ENCODE measurements around the gene UBE2E2. TPM values are rescaled to one million over a fixed set of nuclear protein-coding genes. Genes with fewer than 3 reads are reported as not detected.

The UBE2E2 gene
- total RNA-seq, 4 donors from 2014 or later = 3.1 to 58.5 (median 25.0) TPM

- intact Hi-C loops (cut with DNase I; ENCODE audit: low total_unique reads) = no loop called here
- no peak for DNase-seq
- H3K4me1 ChIP-seq = no peaks in the 10 kb centered on the region
- no peaks in the 10 kb centered on the region for H3K9me3 ChIP-seq
- no peaks in the 10 kb centered on the region for H3K36me3 ChIP-seq
- TF ChIP-seq CTCF (IDR thresholded peaks at IDR 0.05) = no peak
- no peak for TF ChIP-seq POLR2A (IDR thresholded peaks at IDR 0.05)
- no peak overlapping the region for H3K4me3 ChIP-seq
- no peak overlapping the region for H3K27ac ChIP-seq
- H3K27me3 ChIP-seq = no peaks in the 10 kb centered on the region
Observed at GRCh38 chr3:23221136-23221535, 18.0 kb downstream of the UBE2E2 start.

- Histone ChIP-seq H3K36me3 (no peaks in the 10 kb centered on the region), H3K27ac (no peak overlapping the region), H3K9me3 (no peaks in the 10 kb centered on the region), H3K4me3 (no peak overlapping the region), H3K4me1 (peaks cover 0 to 7% of the 10 kb centered on the region in 2 donors), H3K27me3 (no peaks in the 10 kb centered on the region)
- intact Hi-C loops (cut with DNase I; ENCODE audit: low total_unique reads) = no loop called here
- DNase-seq = no peak
- no peak for TF ChIP-seq POLR2A (IDR thresholded peaks at IDR 0.05)
- TF ChIP-seq CTCF (IDR thresholded peaks at IDR 0.05) = no peak
Observed at GRCh38 chr3:23232016-23232415, 28.9 kb downstream of the UBE2E2 start.

GRCh38 chr3:23232854-23233253, 29.7 kb downstream of the UBE2E2 start:
- H3K27ac ChIP-seq = no peak overlapping the region
- no peaks in the 10 kb centered on the region for H3K36me3 ChIP-seq
- no peaks in the 10 kb centered on the region for H3K9me3 ChIP-seq
- DNase-seq = no peak
- H3K4me3 ChIP-seq = no peak overlapping the region
- TF ChIP-seq POLR2A (IDR thresholded peaks at IDR 0.05) = no peak
- no peak for TF ChIP-seq CTCF (IDR thresholded peaks at IDR 0.05)
- H3K4me1 ChIP-seq = peaks cover 0 to 2% of the 10 kb centered on the region in 2 donors
- no peaks in the 10 kb centered on the region for H3K27me3 ChIP-seq
- intact Hi-C loops (cut with DNase I; ENCODE audit: low total_unique reads) = no loop called here

GRCh38 chr3:23235264-23235663, 32.1 kb downstream of the UBE2E2 start:
- no peak for TF ChIP-seq POLR2A (IDR thresholded peaks at IDR 0.05)
- TF ChIP-seq CTCF (IDR thresholded peaks at IDR 0.05) = no peak
- Histone ChIP-seq H3K4me1 (no peaks in the 10 kb centered on the region), H3K9me3 (no peaks in the 10 kb centered on the region), H3K27me3 (no peaks in the 10 kb centered on the region), H3K4me3 (no peak overlapping the region), H3K27ac (no peak overlapping the region), H3K36me3 (no peaks in the 10 kb centered on the region)
- intact Hi-C loops (cut with DNase I; ENCODE audit: low total_unique reads) = no loop called here
- no peak for DNase-seq

GRCh38 chr3:23236890-23237289, 33.8 kb downstream of the UBE2E2 start:
- no peaks in the 10 kb centered on the region for H3K36me3 ChIP-seq
- no peaks in the 10 kb centered on the region for H3K4me1 ChIP-seq
- DNase-seq = no peak
- no peak overlapping the region for H3K27ac ChIP-seq
- no peaks in the 10 kb centered on the region for H3K27me3 ChIP-seq
- H3K4me3 ChIP-seq = no peak overlapping the region
- intact Hi-C loops (cut with DNase I; ENCODE audit: low total_unique reads) = no loop called here
- TF ChIP-seq POLR2A (IDR thresholded peaks at IDR 0.05) = no peak
- no peak for TF ChIP-seq CTCF (IDR thresholded peaks at IDR 0.05)
- H3K9me3 ChIP-seq = no peaks in the 10 kb centered on the region
